ENCODE measurements around the gene CCDC18.
A peak's percentile ranks its signal among the peaks of the same experiment; 100 is the strongest.
"Not testable (repeated sequence)": the region's sequence is repeated elsewhere in the genome, so short reads cannot be mapped to it uniquely, and the experiment has no call there.

CCDC18 gene

DNA sequence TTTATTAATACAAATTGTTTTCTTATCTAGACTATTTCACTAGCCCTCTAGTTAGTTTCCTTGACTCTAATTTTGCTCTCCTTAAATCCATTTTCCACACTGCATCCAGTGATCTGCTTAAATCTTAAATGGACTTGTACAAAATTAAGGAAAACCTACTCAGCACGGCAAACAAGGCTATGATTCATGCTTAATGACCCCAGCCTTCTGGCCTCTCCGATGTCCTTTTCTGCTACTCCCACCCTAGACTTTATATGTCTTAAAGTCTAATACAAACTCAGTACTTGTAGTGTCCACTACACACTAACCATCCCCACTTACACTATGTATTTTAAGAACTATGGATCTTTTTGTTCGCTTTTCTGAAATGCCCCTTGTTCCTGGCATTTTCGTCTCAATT is 2.5 kb upstream of the CCDC18 start:
- no peak for DNase-seq (ENCODE audit: low spot score)

DNA sequence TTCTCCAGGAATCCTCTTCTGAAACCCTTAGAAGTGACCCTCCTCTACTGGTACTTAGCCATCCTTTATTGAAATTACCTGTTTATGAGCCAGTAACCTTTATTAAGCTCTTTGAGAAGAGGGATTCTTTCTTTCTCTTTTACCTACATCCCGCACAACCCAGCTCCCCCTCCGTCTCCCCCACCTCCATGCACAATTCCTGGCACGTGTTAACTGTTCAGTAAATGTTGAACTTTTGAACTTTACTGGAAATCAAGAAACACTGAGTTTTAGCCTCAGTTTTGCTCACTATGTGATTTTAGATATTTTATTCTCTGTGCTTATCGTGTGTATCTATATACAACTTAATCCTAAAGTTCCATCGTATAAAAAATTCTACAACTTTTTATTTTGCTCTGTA is 2.1 kb upstream of the CCDC18 start:
- DNase-seq (ENCODE audit: low spot score): no peak

DNA sequence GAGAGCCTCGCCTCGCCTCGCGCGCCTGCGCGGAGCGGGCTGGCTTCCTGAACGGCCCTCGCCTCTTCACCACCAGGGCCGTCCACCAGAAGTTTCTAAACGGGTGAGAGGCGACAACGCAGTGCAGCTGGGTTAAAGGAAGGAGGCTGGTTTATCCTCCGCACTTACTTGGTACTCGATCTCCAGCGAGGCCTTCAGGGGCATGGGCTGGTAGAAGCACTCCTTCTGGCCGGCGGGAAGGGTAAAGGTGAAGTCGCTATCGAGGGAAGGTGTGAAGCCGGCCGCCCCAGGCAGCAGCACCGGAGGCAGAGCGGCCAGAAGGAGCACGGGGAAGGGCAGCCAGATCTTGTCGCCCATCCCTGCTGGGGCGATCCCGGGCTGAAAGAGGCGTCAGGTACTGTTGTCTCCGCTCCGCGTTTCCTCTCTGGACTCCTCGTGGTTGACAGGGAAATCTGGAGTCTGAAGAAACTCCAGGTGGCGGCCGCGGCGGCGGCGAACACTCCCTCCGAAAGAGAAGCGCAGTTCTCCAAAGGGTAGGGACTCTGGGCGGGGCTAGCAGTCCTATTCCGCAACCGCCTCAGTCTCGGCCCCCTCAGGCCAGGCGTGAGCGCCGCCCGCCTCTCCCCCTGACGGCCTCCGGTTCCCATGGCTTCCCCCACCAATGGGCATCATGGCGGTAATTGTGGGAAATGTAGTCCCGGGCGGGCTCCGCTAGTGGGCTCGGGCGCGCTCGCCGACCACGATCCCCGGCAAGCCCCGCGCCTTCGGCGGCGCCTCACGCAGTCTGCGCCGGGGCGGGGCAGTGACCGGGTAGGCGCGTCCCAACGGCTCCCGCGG is 420 bp upstream of the CCDC18 start, which contains the start of gene TMED5:
Gene TMED5, minus strand, starts transcription at position 528 of the 837 bp plus-strand sequence. Its CDS starts 171 bp downstream, at position 357.
- DNase-seq (ENCODE audit: low spot score): peak; percentile 97

DNA sequence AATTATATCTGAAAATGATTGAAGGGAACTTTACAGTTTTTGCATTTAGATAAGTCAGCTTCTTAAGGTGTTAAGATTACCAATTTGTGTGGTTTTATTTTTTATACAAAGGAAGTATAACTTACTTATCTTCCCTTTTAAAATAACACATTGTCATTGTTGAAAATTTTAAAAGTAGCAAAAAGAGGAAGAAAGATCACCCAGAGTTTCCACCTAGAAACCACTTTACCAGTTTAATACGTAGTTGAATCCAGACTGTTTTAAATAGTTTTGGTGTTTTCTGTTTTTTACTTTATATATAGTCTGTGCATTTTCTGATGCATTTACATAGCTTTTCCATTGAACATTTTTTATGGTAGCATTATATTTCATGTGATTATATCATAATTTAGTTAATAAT is 6.1 kb downstream of the CCDC18 start:
- DNase-seq (ENCODE audit: low spot score): no peak

DNA sequence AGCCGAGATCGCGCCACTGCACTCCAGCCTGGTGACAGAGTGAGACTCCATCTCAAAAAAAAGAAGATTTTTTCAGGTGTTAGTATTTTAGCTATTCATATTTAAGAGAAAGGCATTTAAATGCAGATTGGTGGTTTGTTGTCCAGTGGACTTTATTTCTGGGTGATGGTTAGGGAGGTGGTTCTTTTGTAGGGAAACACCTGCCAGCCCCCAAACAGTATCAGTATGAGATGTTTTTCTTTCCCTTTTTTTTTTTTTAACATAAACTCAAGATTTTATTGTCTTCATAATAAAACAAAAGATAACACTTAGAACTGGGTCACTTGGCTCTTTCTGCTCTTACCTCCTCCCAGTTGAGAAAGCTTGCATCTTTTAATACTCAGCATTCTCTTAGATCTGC is 9.9 kb downstream of the CCDC18 start:
- DNase-seq (ENCODE audit: low spot score): no peak

DNA sequence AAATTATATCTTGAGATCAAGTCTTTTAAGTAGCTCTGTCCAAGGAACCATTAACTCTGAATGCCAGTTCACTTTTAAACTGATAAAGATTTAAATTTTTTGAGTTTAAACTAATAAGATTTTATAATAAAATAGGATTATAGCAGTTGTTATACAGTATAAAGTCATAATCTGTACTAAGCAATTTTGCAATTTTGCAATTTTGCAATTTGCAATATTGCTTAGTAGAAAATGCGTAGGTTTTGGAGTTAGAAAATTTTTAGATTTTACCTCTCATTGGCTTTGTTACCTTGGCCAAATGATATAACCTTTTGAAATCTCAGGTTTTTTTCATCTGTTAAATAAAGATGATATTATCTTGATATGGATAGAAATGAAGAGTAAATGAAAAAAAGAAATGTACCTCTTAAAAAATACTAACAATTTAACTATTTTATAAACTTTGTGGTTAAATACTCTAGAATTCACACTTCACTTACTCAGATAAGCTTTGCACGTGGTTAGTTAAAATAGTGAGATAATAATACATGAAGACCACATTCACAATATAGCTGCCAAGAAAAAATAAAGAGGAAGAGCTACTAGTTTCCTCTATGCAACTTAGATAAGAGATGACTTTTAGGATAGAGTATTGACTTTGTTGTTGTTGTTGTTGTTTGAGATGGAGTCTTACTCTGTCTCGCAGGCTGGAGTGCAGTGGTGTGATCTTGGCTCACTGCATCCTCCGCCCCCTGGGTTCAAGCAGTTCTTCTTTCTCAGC is 13.9 kb downstream of the CCDC18 start:
- DNase-seq (ENCODE audit: low spot score): no peak

DNA sequence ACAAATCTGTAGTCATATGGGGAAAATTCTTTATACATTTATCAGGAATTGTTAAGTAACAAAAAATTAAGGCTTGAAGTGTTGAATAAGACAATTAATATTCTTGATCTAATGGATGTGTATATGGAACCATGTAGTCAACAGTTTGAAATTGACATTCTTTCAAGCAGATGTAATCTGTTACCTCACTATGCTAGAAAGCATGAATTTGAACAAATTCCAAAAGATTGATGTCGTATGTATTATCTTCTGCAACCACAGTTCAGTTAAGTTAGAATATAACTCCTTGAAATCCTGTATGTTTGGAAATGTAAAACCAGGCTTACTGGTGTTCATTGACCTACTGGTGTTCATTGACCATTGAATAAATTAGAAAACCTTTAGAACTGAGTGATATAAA is 16.1 kb downstream of the CCDC18 start:
- DNase-seq (ENCODE audit: low spot score): no peak

DNA sequence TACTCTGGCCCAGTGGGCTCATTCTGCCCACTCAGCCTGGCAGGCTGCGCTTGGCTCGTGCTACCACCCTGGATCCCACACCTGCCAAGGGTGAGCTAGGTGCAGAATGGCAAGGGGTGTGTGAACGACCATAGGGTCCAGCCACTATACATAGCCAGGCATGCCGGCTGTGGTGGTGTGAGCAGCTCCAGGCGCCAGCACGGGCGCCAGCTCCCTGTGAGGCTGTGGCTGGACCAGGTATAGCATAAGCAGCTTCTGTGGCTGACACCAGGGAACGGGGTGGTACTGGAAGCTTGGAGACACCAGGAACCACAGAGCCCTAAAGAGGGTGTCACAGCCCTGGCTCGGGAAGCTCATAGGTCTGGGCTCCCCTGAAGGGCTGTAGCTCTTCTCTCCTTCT is 18.6 kb downstream of the CCDC18 start:
- no peak for DNase-seq (ENCODE audit: low spot score)

DNA sequence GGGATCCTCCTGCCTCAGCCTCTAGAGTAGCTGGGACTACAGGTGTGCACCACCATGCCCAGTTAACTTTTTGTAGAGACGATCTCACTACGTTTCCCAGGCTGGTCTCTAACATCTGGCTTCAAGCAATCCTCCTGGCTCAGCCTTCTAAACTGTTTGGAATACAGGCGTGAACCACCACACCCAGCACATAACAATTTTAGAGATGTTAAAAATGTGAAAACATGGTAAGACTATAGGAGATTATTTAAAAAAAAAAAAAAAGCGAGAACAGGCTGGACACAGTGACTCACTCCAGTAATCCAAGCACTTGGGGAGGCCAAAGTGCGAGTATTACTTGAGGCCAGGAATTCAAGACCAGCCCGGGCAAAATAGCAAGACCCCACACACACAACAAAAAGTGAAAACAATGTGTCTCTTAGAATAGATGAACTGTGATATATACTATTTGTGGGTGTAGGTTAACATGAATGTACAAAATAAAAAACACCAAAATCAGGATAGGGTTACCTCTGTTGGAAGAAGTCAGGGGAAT is 19.6 kb downstream of the CCDC18 start:
- DNase-seq (ENCODE audit: low spot score): no peak

DNA sequence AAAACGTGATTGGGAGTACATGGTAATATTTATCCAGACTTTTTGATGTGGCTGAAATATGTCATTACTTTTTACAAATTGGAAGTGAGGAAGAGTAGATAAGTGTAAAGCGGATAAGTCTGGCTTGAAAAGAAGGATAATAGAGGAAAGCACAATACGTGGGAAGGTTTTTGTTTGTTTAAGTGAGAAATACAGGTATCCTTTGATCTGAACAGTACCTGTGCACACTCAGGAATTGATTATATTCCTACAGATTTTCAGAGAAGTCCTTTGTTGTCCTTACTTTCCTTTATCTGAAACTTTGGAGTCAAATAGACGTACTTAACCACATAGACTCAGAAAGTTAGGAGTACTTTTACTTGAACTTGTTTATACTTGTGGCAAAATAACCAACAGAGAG is 20.2 kb downstream of the CCDC18 start:
- no peak for DNase-seq (ENCODE audit: low spot score)

DNA sequence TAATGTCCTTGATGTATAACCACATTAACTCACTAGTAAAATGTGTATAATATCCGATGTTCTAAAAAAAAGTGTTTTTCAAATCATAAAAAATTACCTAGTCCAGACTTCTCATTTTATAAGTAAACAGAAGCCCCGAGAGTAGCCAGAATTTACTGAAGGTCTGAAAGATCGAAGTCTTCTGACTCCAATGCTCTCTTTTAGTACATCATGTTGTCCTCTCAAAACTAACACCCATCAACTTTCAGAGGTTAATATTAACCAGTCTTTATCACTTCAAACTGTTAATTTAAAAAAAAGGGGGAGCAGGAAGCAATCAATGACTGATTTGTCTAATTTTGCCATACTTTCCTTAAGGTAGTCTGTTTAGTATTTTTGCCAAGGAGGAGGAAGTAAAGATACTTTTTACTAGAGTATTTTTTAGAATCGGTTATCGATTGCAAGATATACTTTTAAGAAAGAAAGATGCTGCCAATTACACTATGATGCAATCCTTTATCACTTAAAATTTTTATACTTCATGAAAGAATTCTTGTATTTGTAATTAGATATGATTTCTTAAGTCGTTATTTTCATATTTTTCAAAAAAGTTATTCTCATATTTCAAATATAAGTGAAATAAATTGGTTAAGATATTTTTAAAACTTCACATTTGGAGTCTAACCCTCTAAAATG is 25.5 kb downstream of the CCDC18 start:
- DNase-seq (ENCODE audit: low spot score): no peak

DNA sequence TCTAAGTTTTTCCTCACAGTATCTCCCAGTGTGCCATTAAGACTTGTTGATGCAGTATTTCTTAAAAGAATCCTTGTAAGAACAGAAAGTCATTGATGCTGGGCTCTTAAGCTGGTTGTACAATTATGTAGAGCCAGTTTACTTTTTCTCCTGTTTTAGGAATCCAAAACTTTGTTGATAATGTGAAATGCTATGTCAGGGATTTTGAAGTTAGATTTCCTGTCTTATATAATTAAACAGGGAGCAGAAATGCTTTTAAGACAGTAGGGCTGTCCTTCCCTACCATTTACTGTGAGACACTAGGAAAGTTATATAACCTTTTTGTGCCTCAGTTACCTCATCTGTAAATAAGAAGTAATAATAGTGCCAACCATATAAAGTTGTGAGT is 26.0 kb downstream of the CCDC18 start:
- no peak for DNase-seq (ENCODE audit: low spot score)

DNA sequence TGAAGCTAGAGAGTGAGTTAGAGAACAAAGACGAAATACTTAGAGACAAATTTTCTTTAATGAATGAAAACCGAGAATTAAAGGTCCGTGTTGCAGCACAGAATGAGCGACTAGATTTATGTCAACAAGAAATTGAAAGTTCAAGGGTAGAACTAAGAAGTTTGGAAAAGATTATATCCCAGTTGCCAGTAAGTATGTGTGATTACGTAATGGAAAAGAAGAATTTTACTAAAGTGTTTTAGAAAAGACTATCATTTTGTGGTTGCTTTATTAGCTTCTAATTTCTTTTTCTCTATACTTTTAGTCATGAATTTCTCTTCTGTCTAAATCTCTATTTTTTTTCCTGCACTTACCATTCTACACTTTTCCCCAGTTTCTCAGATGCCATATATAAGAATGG is 26.7 kb downstream of the CCDC18 start:
- DNase-seq (ENCODE audit: low spot score): no peak

DNA sequence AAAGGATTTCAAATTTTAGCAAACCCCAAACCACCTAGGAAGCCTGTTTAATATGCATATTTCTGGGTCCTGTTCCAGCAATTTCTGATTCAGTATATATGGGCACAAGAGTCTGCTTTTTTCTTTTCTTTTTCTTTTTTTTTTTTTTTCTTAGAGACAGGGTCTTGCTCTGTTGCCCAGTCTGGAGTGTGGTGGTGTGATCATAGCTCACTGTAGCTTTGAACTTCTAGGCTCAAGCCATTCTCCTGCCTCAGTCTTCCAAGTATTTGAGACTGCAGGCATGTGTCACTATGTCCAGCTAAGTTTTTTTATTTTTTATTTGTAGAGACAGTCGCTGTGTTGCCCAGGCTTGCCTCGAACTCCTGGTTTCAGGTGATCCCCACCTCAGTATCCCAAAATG is 34.8 kb downstream of the CCDC18 start:
- DNase-seq (ENCODE audit: low spot score): no peak

DNA sequence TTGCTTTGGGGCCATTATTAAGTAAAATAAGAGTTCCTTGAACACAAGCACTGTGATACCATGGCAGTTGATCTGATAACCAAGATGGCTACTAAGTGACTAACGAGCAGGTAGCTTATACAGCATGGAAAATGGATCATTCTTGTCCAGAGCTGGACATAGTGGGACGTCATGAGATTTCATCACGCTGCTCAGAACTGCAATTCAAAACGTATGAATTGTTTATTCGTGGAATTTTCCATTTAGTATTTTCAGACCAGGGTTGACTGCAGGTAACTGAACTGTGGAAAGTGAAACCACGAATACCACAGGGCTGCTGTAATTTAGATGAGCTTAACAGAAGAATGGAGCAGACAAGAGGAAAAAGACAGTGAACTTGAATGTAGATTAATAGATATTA is 38.9 kb downstream of the CCDC18 start:
- DNase-seq (ENCODE audit: low spot score): no peak

DNA sequence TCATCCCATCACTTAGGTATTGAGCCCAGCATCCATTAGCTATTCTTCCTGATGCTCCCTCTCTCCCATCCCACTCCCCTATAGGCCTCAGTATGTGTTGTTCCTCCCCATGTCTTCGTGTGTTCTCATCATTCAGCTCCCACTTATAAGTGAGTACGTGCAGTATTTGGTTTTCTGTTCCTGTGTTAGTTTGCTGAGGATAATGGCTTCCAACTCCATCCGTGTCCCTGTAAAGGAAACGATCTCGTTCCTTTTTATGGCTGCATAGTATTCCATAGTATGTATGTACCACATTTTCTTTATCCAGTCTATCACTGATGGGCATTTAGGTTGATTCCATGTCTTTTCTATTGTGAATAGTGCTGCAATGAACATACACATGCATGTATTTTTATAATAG is 40.2 kb downstream of the CCDC18 start:
- not testable (repeated sequence) for DNase-seq (ENCODE audit: low spot score)

DNA sequence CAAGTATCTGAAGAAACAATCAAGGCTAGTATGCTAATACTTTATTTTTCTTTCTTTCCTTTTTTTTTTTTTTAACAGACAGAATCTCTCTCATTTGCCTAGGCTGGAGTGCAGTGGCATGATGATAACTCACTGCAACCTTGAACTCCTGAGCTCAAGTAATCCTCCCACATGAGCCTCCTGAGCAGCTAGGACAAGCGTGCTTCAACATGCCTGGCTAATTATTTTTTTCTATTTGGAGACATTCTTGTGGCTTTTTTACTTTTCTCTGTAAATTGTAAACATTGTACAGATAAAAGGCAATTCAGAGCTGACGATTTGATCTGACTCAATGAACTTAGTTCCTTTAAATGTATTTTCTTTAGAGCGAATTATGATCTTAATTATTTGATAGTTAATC is 41.4 kb downstream of the CCDC18 start:
- no peak for DNase-seq (ENCODE audit: low spot score)

DNA sequence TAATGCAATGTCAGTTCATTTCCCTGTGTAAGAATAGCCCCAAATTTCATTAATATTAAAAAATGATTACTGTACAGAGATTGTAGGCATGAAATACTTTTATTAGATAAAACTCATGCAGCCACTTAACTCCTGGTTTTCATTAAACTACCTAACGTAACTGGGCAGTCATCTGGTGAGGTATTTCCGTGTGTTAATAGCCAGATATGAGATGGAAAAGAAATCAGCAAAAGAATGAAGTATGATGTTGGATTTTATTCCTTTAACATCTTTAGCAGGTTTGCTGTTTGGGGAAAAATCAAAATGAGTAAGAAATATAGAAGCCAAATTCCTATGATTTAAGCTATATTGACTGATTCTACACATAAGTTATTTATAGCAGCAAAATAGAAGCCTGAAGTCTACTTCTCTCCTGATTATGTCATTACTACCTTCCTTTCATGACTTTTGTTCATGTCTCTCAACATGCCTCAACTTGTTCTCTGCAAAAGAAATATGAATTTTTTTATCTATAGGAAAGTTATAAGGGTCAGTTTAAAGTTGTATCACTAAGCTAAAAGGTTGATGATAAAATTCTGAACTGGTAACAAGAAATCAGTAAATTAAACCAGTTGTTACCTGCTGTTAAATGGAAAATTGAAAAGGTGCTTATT is 42.6 kb downstream of the CCDC18 start:
- DNase-seq (ENCODE audit: low spot score): no peak

DNA sequence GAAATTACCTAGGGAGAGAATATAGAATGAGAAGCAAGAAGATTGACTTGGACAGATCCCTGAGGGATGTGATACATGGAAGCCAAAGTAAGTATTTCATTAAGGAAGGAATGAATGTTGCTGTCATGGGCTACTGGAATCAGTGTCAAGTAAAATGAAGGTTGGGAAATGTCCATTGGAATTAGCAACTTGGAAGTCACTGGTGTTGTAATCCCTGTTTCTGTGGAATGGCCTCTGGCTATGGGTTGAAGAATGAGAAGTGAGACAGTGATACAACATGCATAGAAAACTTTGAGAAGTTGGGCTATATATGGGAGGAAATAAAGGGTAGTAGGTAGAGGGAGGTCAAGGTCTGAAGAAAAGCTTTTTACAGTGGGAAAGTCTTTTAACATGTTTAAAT is 54.7 kb downstream of the CCDC18 start:
- no peak for DNase-seq (ENCODE audit: low spot score)

DNA sequence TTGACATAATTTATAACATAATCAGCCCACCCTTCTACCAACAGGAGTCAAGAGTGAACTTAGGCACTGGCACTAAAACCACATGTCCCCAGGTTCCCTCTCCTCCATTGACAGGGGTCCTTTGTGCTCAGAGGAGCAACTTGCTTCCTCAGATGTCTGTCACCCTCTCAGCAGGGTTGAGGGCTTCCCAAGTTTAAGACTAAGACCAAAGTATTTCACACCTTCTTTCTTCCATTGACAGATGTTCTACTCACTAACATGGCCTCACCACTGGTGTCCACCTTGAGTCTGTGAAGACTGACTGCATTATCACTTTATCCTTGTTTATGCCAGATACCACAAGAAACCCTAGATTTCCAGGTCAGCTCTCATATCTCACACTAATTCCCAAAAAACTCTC is 56.5 kb downstream of the CCDC18 start:
- no peak for DNase-seq (ENCODE audit: low spot score)

DNA sequence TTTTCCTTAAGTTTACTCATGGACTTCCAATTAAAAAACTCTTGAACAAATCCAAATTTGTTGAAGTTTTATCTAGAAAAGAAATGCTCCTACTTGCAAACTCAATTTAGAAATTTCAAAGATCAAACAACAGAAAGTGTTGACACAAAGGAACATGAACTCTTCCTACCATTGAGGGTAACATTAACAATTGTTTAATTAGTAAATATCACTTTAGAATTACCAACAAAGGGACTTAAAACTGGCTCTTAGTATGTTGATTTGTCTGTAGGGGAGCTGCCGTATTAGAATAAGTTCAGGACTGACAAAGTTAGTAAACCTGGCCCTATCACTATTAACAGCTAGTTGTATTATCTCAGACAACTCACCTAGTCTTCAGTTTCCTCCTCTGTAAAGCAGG is 57.9 kb downstream of the CCDC18 start:
- DNase-seq (ENCODE audit: low spot score): no peak

DNA sequence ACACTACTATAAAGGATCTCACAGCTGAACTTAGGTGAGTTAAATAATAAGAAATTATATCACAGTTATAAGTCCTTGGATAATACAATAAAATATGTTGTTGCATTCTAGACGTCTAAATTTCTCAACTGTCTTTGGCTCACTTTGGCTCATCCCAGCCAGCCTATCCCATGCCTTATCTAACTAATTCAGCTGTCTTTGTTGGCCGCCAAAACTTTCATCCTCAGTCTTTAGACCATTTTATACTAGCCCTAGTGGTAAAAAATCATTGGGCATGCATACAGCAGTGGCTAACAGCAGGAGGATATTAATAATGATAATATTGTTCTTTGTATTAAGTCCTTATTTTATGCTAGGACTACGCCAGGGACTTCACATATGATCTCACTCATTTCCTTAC is 59.3 kb downstream of the CCDC18 start:
- DNase-seq (ENCODE audit: low spot score): no peak
